ENCODE data around the gene TBC1D30. TPM values are rescaled to one million over a fixed set of nuclear protein-coding genes. Genes with fewer than 3 reads are reported as not detected.

Gene TBC1D30
- total RNA-seq, 1 experiment from 2014 or later, result 8.9 TPM

DNA sequence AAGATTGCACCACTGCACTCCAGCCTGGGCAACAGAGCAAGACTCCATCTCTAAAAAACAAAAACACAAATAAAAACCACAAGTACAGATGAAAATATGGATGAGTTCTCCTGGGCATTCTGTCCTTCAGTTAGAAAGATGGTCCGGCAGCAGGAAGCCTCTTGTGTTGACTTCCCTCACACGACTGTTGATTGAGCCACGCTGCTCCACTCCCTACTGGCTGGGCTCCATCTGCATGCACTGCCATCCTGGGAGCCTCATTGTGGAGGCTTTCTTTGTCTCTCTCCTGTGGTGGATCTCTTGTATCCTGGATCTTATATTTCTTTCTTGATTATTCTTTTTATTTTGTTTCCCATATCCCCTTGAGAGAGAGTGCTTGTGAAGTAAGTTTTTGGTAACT lies 30.8 kb upstream of the TBC1D30 start:
- Histone ChIP-seq H3K36me3 (ENCODE audit: control insufficient read depth, insufficient read depth, low read length) (no peaks in the 10 kb centered on the region), H3K27ac (ENCODE audit: low read length) (no peak overlapping the region), H3K27me3 (ENCODE audit: control insufficient read depth, insufficient read depth, low read length) (no peaks in the 10 kb centered on the region), H3K9me3 (ENCODE audit: control insufficient read depth, insufficient read depth, low read depth, low read length) (no peaks in the 10 kb centered on the region), H3K4me3 (ENCODE audit: low read depth in 2 of 2, low read length in 2 of 2) (no peak overlapping the region), H3K4me1 (ENCODE audit: control insufficient read depth, insufficient read depth, low read length) (peaks cover 17% of the 10 kb centered on the region; the same call in 1 of the 2 replicates)
- ATAC-seq (no peak), DNase-seq (ENCODE audit: low read depth, low spot score) (no peak)
- CTCF ChIA-PET, result interaction anchor here (1.2 kb wide), 1 partner anchor 8 kb away, joined by 4 read pairs; no protein-coding TSS in a partner anchor
- TF ChIP-seq SIN3A (IDR thresholded peaks at IDR 0.05; ENCODE audit: borderline replicate concordance, insufficient read depth, low read depth, low read length), result no peak
- TF ChIP-seq, protein P1, sequence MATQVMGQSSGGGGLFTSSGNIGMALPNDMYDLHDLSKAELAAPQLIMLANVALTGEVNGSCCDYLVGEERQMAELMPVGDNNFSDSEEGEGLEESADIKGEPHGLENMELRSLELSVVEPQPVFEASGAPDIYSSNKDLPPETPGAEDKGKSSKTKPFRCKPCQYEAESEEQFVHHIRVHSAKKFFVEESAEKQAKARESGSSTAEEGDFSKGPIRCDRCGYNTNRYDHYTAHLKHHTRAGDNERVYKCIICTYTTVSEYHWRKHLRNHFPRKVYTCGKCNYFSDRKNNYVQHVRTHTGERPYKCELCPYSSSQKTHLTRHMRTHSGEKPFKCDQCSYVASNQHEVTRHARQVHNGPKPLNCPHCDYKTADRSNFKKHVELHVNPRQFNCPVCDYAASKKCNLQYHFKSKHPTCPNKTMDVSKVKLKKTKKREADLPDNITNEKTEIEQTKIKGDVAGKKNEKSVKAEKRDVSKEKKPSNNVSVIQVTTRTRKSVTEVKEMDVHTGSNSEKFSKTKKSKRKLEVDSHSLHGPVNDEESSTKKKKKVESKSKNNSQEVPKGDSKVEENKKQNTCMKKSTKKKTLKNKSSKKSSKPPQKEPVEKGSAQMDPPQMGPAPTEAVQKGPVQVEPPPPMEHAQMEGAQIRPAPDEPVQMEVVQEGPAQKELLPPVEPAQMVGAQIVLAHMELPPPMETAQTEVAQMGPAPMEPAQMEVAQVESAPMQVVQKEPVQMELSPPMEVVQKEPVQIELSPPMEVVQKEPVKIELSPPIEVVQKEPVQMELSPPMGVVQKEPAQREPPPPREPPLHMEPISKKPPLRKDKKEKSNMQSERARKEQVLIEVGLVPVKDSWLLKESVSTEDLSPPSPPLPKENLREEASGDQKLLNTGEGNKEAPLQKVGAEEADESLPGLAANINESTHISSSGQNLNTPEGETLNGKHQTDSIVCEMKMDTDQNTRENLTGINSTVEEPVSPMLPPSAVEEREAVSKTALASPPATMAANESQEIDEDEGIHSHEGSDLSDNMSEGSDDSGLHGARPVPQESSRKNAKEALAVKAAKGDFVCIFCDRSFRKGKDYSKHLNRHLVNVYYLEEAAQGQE (IDR thresholded peaks at IDR 0.05; ENCODE audit: insufficient read depth in 1 of 2, low read depth in 2 of 2, low read length in 1 of 2), result no peak
- TF ChIP-seq, protein P2, sequence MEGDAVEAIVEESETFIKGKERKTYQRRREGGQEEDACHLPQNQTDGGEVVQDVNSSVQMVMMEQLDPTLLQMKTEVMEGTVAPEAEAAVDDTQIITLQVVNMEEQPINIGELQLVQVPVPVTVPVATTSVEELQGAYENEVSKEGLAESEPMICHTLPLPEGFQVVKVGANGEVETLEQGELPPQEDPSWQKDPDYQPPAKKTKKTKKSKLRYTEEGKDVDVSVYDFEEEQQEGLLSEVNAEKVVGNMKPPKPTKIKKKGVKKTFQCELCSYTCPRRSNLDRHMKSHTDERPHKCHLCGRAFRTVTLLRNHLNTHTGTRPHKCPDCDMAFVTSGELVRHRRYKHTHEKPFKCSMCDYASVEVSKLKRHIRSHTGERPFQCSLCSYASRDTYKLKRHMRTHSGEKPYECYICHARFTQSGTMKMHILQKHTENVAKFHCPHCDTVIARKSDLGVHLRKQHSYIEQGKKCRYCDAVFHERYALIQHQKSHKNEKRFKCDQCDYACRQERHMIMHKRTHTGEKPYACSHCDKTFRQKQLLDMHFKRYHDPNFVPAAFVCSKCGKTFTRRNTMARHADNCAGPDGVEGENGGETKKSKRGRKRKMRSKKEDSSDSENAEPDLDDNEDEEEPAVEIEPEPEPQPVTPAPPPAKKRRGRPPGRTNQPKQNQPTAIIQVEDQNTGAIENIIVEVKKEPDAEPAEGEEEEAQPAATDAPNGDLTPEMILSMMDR (IDR thresholded peaks at IDR 0.05), result no peak
- TF ChIP-seq TCF7L2 (IDR thresholded peaks at IDR 0.05; ENCODE audit: low read depth, low read length), result no peak
- no peak for TF ChIP-seq POLR2AphosphoS5 (IDR thresholded peaks at IDR 0.05; ENCODE audit: low read depth, low read length)
- intact Hi-C loops (cut with micrococcal nuclease; ENCODE audit: unreplicated experiment), result no loop called here
- BruUV-seq (replicated peaks), result no TSS peak
- POLR2A ChIA-PET, result no interaction called here
- in situ Hi-C loops (cut with HindIII; ENCODE audit: low pct_unique_long_range_greater_than_20kb, low sequenced_read_pairs), result no loop called here

DNA sequence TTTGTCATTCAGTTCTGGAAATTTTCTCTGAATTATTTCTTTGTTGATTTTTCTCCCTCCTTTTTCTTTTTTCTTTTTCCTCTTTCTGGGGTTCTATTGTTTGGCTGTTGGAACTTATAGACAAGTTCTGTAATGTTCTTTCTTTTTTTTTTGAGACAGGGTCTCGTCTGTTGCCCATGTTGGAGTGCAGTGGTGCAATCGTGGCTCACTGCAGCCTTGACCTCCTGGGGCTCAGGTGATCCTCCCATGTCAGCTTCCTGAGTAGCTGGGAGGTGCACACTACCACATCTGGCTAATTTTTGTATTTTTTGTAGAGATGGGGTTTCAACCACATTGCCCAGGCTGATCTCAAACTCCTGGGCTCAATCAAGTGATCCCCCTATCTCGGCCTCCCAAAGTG lies 30.1 kb upstream of the TBC1D30 start:
- CTCF ChIA-PET, result interaction anchor here (0.6 kb wide), 1 partner anchor 291 kb away, joined by 3 read pairs; no protein-coding TSS in a partner anchor
- H3K9me3 ChIP-seq (ENCODE audit: control insufficient read depth, insufficient read depth, low read depth, low read length), result no peaks in the 10 kb centered on the region
- H3K4me1 ChIP-seq (ENCODE audit: control insufficient read depth, insufficient read depth, low read length), result peaks cover 17% of the 10 kb centered on the region; the same call in 1 of the 2 replicates
- POLR2A ChIA-PET, result no interaction called here
- DNase-seq (ENCODE audit: low read depth, low spot score), result no peak
- no peaks in the 10 kb centered on the region for H3K27me3 ChIP-seq (ENCODE audit: control insufficient read depth, insufficient read depth, low read length)
- H3K36me3 ChIP-seq (ENCODE audit: control insufficient read depth, insufficient read depth, low read length), result no peaks in the 10 kb centered on the region
- ATAC-seq, result no peak
- TF ChIP-seq POLR2AphosphoS5 (IDR thresholded peaks at IDR 0.05; ENCODE audit: low read depth, low read length) (no peak), TCF7L2 (IDR thresholded peaks at IDR 0.05; ENCODE audit: low read depth, low read length) (no peak), SIN3A (IDR thresholded peaks at IDR 0.05; ENCODE audit: borderline replicate concordance, insufficient read depth, low read depth, low read length) (no peak)
- TF ChIP-seq, protein P1 (IDR thresholded peaks at IDR 0.05; ENCODE audit: insufficient read depth in 1 of 2, low read depth in 2 of 2, low read length in 1 of 2), result no peak
- TF ChIP-seq, protein P2 (IDR thresholded peaks at IDR 0.05), result no peak
- BruUV-seq (replicated peaks), result no TSS peak
- in situ Hi-C loops (cut with HindIII; ENCODE audit: low pct_unique_long_range_greater_than_20kb, low sequenced_read_pairs) (no loop called here), intact Hi-C loops (cut with micrococcal nuclease; ENCODE audit: unreplicated experiment) (no loop called here)
- H3K4me3 ChIP-seq (ENCODE audit: low read depth in 2 of 2, low read length in 2 of 2), result no peak overlapping the region
- no peak overlapping the region for H3K27ac ChIP-seq (ENCODE audit: low read length)

Data from Panc1 (cell line).